Hypothalamus (tissue), 51 donors: ENCODE measurements around the gene CNNM4.

Source experiments
- DNase-seq, 51 donors: peaks; one replicate each; lab custom pipeline; 2025; lab: John Stamatoyannopoulos, UW

CNNM4 gene

DNA sequence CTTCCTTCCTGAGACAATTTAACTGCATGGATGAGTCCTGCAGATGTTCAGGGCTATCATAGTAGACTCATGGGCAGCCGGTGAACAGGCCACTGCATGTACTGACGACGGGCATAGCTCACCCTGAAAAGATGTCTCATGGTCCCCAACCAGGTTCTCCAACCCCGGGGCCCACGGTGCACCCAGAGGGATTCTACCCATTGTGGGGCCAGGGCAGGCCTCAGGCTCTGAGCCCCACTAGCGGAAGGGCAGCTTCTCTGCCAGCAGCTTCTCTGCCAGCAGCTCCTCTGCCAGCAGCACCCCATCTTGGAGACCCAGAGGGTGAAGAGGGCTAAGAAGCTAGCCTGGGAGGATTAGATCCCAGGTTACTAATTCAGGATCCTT, 3.2 kb upstream of the CNNM4 start:
- DNase-seq = no peak

DNA sequence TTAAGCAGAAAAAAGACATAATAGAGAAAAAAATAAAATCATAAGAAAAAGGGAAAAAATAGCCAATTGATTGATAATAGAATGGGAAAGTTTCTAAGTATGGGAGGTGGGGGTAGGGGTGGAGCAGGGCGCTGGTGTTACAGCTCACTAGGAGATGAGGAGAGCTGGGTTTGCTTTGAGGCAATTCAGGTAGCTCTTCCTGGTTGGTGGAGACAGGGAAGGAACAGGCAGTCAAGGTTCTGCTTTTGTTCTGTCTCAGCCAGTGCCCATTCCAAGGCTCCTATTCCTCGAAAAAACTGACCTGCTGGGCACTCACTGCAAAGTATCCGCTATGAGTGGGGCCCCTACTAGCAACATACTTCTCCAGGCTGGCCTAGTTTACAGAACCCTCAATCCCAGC, 1.7 kb upstream of the CNNM4 start:
- DNase-seq = no peak

DNA sequence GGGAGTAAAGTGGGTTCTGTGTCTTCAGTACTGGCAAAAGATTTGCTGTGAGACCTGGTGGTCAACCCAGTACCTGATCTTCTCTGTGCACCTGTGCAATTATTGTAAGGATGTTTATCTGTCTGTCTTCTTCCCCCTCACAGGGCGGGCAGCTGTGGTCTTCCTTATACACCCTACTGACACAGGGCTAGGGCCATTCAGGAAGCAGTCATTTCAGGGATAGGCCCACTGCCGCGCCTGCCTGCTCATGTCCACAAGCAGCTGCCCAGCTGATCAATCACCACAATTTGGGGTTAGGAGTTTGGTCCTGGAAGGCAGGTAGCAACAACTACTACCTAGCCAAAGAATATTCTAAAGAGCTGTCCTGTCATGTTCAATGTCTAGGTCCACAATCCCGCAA, 1.2 kb upstream of the CNNM4 start:
- no peak for DNase-seq

DNA sequence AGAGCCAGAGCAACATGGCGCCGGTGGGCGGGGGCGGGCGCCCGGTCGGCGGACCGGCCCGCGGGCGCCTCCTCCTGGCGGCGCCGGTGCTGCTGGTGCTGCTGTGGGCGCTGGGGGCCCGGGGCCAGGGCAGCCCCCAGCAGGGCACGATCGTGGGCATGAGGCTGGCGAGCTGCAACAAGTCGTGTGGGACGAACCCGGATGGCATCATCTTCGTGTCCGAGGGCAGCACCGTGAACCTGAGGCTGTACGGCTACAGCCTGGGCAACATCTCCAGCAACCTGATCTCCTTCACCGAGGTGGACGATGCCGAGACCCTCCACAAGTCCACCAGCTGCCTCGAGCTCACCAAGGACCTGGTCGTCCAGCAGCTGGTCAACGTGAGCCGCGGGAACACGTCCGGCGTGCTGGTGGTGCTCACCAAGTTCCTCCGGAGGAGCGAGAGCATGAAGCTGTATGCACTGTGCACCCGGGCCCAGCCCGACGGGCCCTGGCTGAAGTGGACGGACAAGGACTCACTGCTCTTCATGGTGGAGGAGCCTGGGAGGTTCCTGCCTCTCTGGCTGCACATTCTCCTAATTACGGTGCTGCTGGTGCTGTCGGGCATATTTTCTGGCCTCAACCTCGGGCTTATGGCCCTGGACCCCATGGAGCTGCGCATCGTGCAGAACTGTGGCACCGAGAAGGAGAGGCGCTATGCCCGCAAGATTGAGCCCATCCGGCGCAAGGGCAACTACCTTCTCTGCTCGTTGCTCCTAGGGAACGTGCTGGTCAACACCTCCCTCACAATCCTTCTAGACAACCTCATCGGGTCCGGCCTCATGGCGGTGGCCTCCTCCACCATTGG, 507 bp downstream of the CNNM4 start:
- peak in 13 of 51 donors; percentile 33 to 73 (median 47) for DNase-seq

DNA sequence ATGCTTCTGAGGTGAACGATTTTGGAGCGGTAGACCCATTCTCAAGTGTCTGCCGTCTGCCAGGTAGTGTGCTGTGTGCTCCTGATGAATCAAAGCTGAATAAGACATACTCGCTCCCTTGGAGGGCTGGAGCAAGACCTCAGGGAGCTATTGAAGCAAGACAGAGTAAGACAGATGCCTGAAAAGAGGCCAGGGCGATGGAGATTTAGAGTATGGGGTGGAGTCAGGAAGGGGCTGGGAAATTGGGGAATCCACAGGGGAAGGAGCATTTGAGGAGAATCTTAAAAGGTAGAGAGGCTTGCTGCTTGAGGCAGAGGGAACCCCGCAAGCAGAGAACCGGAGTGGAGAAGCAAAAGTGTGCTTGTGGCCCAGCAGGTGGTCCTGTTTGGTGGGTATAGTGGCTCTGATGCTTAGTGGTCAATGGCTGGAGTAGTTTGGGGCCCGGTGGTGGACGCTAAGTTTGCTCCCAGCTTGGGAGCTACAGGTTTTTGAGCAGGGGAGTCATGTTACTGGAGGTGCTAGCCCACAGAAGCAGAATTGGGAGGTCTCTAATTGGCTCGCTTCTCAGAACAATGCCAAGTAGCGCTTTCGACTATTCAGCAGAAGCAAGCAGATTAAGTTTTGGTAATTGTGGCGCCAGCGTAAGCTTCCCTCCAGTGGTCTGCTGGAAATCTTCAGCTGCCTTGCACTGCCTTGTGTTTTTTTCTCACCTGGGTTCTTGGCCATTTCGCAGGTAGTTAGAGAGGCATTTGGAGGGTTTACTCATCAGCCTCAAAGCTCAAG, 2.0 kb downstream of the CNNM4 start:
- peak in 5 of 51 donors; percentile 6 to 47 (median 10) for DNase-seq

DNA sequence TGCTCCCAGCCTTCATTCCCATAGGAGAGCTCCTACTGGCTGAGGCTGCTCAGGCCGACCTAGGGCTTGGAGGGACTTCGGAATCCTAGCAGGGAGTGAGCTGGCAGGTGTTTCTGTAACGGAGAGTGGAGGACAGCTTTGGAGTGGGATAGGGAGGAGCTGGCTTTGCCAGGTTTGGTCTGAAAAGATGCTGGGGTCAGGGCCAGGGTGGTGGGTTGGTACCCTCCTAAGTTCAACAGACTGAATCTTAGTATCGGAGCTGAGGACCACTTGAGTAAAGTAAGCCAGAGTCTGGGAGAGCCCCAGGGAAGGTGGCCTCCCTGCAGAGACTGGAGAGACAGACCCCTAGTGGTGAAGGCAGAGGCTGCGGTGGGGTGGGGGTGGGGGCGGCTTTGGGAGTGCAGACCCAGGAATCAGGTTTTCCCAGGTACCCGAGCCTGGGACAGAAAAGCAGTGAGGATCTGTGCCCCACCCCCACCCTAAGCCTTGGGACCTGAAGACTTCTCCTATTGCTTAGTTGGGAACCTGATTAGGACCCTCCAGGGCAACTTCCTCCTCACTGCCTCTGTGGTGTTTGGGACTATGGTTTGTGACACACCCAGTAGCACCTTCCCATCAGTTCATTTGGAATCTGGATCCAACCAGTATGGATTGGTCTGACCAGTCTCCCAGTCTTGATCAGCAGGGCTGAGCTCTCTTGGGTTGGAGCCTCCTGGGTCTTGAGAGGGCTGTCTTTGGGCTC, 3.0 kb downstream of the CNNM4 start:
- peak in 13 of 51 donors; percentile 11 to 55 (median 28) for DNase-seq

DNA sequence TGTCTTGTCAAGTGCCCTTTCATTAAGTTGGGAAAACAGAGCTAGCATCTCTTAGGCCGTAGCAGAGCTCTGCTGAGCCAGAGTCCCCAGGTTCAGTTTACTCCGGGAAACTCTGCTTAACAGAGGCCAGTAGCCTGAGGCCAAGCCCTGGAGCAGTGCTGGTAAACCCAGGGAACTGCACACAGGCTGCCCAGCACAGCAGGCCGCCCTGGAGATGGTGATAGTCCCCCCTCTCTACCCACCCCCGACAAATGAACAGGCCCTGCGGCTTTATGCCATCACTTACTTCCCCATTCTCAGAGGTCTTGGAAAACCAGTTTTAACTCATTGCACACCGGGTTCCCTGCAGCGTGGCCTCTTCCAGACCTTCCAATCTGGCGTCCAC, 3.5 kb downstream of the CNNM4 start:
- DNase-seq = peak in 14 of 51 donors; percentile 6 to 44 (median 24)

DNA sequence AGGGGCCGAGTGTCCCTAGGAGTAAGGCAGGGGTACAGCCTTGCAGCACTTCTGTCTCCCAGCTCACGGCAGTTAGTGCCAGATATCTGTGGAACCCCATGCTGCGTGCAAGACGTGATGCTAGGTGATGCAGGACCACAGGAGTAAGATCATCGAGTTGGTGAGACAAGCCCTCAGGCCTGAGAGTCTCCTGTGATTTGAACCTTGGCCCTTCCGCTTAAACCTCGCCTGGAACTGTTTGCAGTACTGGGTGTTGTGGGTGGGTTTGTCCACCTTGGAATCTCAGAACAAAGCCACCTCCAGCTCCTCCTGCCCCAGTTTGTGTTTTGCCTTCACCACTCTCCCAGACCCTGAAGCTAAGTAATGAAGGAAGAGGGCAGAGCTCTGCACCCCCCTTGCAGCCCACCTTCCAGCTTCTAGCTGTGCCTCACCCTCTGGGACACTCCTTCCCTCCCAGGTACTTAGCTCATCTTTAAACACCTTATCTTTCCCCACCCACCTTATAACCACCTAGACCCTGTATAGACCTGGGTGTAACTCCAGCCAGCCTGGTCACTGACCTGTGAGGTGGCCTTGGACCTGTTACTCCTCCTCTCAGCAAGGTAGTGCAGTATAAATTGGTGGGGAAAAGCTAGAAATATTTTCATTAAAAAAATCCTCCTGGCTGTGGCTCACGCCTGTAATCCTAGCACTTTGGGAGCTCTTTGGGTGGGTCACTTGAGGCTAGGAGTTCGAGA, 6.6 kb downstream of the CNNM4 start:
- DNase-seq = no peak

DNA sequence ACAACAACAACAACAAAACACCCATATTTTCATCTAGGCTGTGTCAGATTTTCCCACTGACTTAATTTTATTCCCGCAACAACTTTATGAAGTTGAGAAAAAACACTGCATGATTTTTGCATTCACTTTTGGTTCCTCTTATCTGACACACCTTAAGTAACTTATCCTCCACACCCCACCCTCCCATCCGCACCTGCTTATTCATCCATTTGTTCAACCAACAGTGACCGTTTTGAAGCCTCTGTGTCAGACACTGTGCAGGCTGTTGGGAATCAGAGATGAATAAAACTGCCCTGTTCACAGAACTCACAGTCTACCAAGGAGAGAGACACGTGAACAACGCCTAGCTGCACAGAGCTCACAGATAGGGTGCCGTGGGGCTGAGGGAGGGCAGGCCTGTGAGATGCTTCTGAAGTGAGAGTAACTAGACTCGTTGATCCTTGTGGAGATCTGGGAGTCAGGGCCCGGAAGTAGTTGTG, 7.4 kb downstream of the CNNM4 start:
- no peak for DNase-seq

DNA sequence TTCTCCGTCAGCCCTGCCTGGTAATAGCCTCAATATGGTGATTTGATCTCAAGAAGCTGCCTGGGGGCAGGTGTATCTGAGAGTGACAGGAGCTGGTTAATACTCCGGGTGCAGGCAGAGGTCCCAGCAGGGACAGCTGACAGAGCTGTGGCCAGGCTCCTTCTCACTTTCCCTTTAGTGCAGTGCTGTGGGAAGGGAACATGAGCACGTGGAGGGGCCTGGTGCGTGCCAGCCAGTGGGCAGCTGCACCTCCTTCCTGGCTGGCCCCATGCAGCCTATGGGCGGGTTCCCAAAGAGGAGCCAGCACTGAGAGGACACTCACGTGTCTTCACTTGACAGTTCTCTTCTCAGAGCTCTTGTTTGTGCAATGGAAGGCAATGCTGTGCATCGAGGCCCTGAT, 9.1 kb downstream of the CNNM4 start:
- peak in 31 of 51 donors; percentile 13 to 70 (median 45) for DNase-seq

DNA sequence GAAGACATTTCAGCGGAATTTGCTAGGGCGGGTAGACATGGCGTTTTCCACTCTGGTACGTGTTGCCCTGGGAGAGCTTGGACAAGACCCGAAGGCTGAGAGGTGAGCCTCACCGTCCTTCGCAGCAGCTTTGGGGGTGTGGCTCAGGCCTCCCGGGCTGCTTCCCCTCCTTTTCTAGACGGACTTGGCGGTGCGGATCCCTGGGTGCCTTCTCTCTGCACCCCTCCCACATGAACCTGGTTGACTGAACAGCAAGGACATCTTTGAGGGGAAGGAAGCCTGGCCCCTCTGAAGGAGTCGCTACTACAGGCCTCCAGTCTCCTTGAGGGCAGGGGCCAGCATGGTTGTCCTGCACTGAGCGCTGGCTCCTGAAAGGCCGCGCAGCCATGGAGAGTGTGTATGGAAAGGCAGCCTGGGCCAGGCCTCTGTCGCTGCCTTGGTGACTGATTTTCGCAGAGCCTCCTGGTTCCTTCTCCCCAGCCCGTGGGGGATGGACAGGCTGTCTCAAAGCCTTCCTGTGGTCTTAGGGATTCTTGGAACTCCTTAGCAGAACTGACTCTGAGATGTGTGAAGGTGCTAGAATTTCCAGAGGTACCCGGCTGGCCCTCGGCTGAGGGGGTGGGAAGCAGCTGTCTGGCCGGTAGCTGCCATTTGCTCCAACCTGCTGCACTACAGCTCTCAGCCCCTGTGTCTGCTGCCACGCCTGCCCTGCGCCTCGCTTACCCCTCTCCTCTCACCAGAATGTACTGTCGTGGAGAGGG, 9.9 kb downstream of the CNNM4 start:
- DNase-seq = no peak

DNA sequence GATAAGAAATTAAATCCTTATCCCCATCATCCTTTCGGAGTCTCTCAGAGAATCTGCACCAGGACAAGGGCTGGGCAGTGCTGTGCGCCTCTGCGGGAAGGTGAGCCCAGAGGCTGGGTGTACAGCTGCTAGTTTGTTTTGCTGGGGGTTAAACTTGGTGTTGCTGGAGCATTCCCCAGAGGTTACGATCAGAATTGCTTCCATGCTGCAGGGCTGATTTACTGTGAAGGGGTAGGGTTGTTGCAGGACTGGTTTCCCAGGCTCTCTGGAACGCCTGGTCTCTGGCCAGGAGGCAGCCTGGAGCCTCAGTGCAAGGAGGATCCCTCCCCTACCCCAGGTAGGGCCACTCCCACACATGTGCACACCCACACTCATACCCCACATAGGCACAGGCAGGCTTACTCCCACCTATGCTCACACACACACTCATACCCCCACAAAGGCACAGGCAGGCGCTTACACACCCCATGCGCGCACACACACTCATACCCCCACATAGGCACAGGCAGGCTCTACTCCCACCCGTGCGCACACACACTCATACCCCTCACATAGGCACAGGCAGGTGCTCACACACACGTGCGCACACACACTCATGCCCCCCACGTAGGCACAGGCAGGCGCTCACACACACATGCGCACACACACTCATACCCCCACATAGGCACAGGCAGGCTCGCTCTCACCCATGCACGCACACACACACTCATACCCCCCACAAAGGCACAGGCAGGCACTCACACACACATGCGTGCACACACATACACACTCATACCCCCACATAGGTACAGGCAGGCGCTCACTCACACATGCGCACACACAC, 11.3 kb downstream of the CNNM4 start:
- no peak for DNase-seq

DNA sequence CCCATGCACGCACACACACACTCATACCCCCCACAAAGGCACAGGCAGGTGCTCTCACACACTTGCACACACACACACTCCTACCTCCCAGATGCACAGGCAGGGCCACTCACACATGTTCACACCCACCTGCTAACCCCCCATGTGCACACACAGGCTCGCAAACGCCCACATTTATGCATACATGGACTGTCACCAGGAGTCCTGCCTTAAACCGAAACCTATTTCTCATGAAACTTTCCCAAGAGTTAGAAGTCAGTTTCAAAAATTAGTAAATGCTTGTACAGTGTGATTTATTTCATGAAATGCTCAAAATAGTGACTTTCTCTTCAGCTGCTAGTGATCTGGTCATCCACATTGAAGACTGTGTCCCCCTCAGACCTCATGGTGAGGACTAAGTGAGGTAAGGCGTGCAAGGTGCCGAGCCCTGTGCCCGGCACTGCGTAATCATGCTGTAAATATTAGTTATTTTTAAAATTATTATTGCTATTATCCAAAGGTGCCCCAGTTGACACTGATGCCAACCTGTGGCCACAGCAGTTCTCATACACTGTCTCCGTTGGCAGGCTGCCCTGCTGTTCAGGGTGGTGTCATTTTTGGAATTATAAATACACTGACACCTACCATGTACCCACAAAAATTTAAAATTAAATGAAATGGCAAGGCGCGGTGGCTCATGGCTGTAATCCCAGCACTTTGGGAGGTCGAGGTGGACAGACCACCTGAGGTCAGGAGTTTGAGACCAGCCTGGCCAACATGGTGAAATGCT, 12.4 kb downstream of the CNNM4 start:
- no peak for DNase-seq

DNA sequence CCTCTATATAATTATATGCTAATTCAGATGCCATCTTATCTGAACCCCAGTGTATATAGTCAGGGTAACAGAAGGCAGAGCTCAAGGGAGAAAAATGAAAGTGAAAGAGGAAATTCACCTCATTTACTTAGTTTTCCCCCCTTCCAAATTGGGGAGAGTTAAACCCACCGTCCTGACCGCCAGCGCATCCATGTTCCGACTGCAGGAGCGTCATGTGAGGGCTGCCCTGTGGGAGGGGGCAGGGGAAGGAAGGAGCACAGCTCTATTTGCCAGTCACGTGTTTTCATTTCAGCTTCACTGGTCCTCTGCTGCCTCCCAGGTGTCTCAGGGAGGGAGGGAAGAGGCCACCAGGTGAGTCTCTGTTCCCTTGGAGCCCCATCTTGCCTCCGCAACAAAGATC, 13.2 kb downstream of the CNNM4 start:
- DNase-seq = no peak

DNA sequence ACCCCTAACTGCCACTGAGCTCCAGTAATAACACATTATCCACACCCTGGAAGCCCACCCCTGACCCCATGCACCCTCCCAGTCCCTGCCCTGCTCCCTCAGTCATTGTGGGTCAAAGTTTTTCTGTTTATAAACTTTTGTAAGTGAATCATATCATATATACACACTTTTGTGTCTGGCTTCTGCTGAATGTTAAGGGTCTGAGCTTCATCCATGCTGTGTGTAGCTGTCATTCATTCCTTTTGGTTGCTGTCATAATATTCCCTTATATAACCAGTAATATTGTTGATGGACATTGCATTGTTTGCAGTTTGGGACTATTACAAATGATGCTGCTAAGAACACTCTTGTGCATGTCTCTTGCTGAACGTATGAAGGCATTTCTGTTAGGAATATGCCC, 14.5 kb downstream of the CNNM4 start:
- no peak for DNase-seq

DNA sequence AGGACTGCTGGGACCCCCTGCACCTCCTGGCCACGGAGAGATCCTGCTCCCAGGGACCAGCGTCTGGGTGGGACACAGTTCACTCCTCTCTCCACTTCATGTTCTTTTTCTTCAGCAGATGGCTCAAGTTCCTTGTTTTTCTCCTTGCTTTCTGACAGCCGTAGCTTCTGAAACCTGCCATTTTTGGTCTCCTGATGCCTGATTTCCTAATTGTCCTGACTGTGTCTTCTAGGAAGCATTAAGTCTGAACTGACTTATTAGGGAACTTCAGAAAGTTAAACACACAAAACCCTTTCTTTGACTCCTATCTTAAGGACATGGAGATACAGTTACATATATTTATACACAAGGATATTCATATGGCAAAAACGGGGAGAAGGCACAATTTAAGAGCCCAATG, 22.7 kb downstream of the CNNM4 start:
- DNase-seq = no peak

DNA sequence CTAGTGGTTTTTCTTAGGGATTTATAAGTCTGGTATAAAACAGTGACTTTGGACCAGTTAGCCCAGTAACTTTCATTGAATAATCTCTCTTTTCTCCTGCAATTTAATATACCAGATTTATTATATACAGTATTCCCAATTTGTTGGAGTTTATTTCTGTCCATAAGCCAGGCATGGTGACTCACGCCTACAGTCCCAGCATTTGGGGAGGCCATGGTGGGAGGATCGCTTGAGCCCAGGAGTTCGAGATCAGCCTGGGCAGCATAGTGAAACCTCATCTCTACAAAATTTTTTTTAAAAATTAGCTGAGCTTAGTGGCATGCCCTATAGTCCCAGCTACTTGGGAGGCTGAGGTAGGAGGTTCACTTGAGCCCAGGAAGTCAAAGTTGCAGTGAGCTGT, 26.7 kb downstream of the CNNM4 start:
- no peak for DNase-seq
